Skeletal muscle cell (primary cell): Measurements from ENCODE around the gene CSAD.

Source experiments
- DNase-seq: peaks from one replicate; pipeline ENCODE4 v3.0.0-alpha.2; 2010; ENCODE audit warnings: low read depth
- H3K4me3 ChIP-seq: 2 replicates; pipeline ENCODE4 v1.5.1; 2011; ENCODE audit warnings: low read depth, mild to moderate bottlenecking, control low read depth, low read length, moderate library complexity

Gene CSAD

GRCh38 chr12:53161119-53161911 lies 19.4 kb downstream of the CSAD start:
- no peak for DNase-seq
- H3K4me3 ChIP-seq: no peak overlapping the region

GRCh38 chr12:53160673-53161072 lies 20.1 kb downstream of the CSAD start:
- DNase-seq: no peak
- H3K4me3 ChIP-seq: no peak overlapping the region

- H3K4me3 ChIP-seq: no peak overlapping the region
Measured at GRCh38 chr12:53160000-53160399, 20.7 kb downstream of the CSAD start.

DNA sequence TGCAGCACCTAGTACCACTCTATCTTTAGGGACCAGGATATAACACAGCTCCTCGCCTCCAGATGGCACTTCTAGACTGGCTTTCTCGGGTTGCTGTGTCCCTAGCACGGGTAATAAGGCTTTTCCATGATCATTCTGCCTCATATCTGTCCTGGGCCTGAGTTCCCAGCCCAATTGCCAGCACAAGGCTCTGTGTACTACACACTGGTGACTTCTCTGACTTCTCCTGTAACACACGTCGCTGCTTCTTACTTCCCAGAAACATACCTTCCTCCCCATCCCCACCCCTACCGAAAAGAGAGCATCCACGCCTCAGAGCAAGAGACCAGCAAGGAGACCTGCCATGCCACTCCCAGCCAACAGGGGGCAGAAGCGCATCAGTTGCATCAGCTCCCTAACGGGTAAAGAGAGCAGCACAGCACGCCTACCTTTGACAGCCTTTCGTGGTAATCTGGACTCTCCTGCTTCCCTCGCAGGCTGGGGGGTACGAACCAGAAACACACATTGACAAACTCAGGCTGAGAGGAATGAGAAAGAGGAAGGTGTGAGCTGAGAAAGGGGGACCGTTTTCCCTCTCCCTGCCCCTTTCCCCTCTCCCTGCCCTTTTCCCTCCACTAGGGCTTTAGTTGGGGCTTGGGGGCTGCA lies 21.4 kb downstream of the CSAD start:
- H3K4me3 ChIP-seq: no peak overlapping the region
- DNase-seq: peak; percentile 22

More at GRCh38 chr12:53160000-53160399, 20.7 kb downstream of the CSAD start:
- no peak for DNase-seq

- DNase-seq: no peak
- H3K4me3 ChIP-seq: no peak overlapping the region
Measured at GRCh38 chr12:53152390-53152789, 28.3 kb downstream of the CSAD start.

GRCh38 chr12:53151039-53151438 lies 29.7 kb downstream of the CSAD start:
- H3K4me3 ChIP-seq: no peak overlapping the region
- no peak for DNase-seq

- no peak for DNase-seq
- H3K4me3 ChIP-seq: no peak overlapping the region
Measured at GRCh38 chr12:53147653-53148052, 33.1 kb downstream of the CSAD start.

- H3K4me3 ChIP-seq: no peak overlapping the region
- DNase-seq: no peak
Measured at GRCh38 chr12:53147181-53147580, 33.5 kb downstream of the CSAD start.

GRCh38 chr12:53145383-53146260 lies 35.1 kb downstream of the CSAD start:
- no peak overlapping the region for H3K4me3 ChIP-seq
- peak; percentile 54 for DNase-seq

DNA sequence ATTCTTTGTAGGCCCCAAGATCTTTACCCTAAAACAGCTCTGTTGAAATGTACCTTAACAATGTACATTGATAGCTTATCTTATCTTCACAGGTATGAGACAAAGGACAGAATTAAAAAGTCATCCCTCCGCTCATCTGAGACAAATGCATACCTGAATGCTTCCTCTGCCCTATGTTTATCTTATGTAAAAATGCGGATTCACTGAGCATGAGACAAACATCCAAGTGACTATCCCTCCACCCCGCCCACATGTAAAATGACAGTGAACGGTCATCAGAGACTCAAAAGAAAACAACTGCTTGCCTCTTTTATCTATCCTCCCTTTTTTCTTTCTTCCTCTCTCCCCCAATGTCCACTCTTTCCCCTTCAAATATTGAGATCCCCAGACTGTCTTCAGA lies 37.4 kb downstream of the CSAD start:
- no peak for DNase-seq
- H3K4me3 ChIP-seq: no peak overlapping the region

DNA sequence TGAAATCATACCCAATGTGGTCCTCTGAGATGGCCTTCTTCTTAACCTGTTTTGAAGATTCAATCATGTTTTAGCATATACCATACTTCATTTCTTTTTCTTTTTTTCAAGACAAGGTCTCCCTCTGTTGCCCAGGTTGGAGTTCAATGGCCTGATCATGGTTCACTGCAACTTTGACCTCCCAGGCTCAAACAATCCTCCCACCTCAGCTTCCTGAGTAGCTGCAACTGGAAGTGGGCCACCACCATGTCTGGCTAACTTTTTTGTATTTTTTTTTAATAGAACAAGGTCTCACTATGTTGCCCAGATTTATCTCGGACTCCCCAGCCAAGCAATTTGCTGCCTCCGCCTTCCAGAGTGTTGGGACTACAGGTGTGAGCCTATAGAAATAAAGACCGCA lies 47.0 kb downstream of the CSAD start:
- no peak overlapping the region for H3K4me3 ChIP-seq
- DNase-seq: no peak

DNA sequence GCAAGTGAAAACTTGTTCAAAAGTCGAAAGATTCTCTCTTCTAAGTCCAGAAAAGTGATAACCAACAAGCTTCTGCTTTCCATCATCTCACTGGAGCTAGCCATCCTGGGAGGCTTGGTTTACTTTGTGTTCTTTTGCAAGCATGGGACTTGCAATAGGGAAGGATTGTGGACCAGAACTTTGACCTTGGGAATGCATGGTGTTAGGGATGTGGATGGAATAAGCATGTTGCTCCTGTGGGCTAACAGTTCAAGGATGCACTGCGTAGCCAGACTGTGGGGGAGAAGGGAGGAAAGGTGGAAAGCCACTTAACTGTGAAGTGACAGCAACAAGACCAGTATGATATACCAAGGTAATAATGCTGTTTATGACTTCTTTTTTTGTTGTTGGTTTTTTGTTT lies 48.9 kb downstream of the CSAD start:
- no peak overlapping the region for H3K4me3 ChIP-seq
- no peak for DNase-seq

DNA sequence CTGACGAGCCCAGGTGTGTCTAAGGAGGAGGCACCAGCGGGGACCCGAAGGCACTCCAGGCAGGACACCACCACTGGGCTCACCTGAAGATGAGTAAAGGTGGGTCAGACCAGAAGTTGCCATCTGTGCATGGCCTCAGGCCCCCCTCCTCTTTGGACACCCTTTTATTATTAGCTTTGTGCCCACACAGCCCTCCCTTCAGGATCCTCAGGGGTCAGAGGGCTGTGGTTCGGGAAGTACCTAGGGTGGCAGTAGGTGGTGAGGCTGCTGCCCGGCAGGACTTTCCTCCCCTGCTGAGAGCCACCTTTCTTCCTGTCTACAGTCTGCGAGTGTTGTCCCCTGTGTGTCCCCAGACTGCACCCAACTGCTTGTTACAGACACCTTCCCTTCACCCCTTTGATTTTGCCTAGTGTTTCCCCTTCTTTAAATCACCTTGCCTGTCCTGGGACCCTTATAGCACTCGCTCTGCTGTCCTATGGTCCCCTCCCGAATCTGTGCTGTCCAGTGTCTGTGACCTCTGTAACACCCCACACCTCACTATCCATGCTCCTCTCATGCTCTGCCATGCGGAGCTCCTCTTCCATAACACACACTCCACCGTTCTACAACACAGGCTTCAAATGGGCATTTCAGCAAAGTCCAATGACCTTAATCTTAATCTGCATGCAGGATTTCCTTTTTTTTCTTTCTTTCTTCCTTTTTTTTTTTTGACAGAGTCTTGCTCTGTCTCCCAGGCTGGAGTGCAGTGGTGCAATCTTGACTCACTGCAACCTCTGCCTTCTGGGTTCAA lies 51.8 kb downstream of the CSAD start:
- no peak overlapping the region for H3K4me3 ChIP-seq
- no peak for DNase-seq

DNA sequence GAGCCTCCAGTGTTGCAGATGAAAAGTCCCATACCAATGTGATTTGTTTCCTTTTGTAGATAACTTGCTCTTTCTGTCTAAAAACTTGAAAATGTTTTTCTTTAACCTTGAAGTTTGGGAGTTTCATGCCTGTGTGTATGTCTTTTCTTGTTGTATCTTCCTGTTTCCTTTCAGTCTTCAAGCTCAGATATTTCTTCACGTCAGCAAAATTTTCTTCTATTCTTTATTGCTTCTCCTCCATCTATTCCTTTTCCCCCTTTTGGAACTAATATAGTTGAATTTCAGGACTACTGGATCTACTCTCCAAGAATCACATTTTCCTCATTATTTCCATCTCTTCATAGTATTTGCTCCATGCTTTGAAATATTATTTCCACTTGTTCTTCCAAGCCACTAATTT lies 53.6 kb downstream of the CSAD start:
- no peak overlapping the region for H3K4me3 ChIP-seq
- no peak for DNase-seq

DNA sequence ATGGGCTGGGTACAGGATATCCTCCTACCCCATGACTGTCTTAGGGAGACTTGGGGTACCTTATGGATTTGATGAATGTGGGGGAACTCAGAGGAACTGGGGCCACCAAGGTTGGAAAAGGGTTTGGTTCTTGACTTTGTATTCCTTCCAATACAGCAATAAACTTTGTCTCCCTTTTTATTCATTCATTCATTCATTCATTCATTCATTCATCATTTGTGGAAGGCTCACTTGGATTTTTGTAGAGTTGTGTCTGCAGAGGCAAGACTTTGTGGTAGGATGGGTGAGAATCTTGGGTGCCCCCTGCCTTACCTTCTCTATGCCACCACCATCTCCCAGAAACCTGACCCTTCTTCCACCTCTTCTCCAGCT lies 56.4 kb downstream of the CSAD start:
- H3K4me3 ChIP-seq: no peak overlapping the region
- no peak for DNase-seq

DNA sequence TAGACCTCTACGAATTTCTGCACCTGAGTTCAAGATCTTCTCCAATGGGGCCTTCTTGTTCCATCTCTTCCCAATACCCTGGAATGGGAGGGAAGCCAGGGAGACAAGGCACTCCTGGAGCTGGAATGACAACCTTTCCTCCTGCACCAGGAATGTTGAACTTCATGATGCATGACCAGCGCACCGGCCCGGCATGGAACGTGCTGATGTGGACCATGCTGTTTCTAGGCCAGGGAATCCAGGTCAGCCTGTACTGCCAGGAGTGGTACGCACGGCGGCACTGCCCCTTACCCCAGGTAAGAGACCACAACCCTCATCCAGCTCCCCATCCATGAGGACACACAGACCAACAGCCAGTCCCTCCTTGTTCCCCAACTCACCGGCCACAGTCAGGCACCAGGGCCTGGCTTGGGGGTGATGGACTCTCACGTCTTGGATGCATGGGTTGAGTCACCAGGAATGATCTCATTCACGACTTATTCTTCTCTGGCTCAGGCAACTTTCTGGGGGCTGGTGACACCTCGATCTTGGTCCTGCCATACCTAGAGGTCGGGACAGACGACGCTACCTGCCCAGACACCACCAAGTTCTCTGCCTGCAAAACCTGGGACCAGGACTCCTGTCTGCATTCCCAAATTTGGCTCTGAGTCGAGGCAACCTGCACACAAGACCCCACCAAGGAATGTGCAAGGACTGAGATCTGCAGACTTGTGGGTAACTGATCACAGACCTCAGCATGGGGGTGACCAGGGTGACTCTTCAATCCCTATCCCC lies 57.0 kb downstream of the CSAD start:
- DNase-seq: no peak
- no peak overlapping the region for H3K4me3 ChIP-seq

DNA sequence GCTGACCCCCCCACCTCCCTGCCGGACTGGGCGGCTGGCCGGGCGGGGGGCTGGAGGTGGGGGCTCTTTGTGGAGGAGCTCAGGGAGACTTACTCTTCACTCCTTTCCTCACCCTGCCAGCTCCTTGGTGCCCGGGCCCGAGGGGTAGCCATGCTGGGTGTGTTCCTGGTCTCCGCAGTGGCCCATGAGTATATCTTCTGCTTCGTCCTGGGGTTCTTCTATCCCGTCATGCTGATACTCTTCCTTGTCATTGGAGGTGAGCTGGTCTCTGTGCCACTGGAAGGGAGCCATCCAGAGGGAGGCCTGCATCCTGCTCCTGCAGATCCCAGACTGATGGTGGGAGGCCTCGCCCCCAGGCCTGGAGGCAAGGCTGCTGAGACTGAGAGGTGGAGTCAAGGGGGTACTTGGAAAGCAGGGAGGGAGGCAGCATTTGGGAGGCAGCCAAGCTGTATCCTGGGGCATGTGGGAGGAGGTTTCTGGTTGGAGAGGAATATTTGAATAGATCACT lies 57.7 kb downstream of the CSAD start:
- no peak for DNase-seq
- no peak overlapping the region for H3K4me3 ChIP-seq

DNA sequence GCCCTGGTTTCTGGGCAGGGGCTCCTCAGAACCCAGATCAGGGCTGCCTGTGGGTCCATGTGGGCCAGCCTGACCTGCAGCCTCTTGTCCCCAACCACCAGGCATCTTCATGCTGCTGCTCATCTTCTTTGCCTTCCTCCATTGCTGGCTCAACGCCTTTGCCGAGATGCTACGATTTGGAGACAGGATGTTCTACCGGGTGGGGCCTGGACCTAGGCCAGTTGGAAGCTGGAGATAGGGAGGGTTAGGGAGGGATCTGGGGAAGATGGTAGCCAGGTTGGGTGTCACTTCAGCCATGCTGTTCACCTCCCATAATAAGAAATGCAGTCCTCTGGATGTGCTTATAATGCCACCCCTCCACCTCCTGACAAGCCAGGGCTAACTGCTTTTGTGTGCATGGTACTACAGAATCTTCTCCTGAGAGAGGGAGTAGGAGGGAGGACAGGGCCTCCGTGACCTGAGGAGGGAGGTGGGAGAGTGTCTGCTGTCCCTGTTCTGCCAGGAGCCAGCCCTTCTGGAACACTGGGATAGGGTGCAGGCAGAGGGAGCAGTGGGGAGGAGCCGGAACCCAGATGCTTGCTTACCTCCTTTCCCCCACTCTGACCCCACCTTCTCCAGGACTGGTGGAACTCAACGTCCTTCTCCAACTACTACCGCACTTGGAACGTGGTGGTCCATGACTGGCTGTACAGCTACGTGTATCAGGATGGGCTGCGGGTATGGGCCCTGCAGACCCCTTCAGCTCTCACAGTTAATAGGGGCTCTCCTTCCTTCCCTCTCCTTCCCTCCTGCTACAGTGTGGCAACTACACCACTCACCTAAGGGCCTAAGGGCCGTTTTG lies 59.8 kb downstream of the CSAD start:
- no peak for DNase-seq

More for the DNA sequence above, 59.8 kb downstream of the CSAD start:
- H3K4me3 ChIP-seq: no peak overlapping the region
